Renal pelvis (tissue), 12 donors: ENCODE data around the gene INPP5F. TPM values are rescaled to one million over a fixed set of nuclear protein-coding genes. Genes with fewer than 3 reads are reported as not detected.

ENCODE experiments used
- DNase-seq: peaks from one replicate; pipeline ENCODE4 v3.0.0-alpha.2; 2013
- long read RNA-seq, 16 experiments: transcript quantifications; one replicate each; lab custom pipeline, GENCODE V29; 2026
- polyA plus RNA-seq, 3 donors: library from polyadenylated mRNA; unstranded; fragments of 120-200 nt; gene quantifications; one replicate each; pipeline ENCODE4 v1.2.1, GENCODE V29; 2013; ENCODE audit not compliant: insufficient read length in 3 of 3

Gene INPP5F, protein sequence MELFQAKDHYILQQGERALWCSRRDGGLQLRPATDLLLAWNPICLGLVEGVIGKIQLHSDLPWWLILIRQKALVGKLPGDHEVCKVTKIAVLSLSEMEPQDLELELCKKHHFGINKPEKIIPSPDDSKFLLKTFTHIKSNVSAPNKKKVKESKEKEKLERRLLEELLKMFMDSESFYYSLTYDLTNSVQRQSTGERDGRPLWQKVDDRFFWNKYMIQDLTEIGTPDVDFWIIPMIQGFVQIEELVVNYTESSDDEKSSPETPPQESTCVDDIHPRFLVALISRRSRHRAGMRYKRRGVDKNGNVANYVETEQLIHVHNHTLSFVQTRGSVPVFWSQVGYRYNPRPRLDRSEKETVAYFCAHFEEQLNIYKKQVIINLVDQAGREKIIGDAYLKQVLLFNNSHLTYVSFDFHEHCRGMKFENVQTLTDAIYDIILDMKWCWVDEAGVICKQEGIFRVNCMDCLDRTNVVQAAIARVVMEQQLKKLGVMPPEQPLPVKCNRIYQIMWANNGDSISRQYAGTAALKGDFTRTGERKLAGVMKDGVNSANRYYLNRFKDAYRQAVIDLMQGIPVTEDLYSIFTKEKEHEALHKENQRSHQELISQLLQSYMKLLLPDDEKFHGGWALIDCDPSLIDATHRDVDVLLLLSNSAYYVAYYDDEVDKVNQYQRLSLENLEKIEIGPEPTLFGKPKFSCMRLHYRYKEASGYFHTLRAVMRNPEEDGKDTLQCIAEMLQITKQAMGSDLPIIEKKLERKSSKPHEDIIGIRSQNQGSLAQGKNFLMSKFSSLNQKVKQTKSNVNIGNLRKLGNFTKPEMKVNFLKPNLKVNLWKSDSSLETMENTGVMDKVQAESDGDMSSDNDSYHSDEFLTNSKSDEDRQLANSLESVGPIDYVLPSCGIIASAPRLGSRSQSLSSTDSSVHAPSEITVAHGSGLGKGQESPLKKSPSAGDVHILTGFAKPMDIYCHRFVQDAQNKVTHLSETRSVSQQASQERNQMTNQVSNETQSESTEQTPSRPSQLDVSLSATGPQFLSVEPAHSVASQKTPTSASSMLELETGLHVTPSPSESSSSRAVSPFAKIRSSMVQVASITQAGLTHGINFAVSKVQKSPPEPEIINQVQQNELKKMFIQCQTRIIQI
- polyA plus RNA-seq: 10 to 100 TPM; 52.0 to 55.0 (median 53.5) TPM
- long read RNA-seq, donor 1, transcript INPP5F-202 (6 exons, 3,704 nt): major isoform, 12 of 12 reads
- long read RNA-seq, donor 1, partial matches to known transcripts: 0 of 12 reads
- long read RNA-seq, donor 1, other reads (novel, unspliced or antisense): 0 of 12 reads
- long read RNA-seq, donor 2, full-length matches to known transcripts: 6 of 6 reads
- long read RNA-seq, donor 2, partial matches to known transcripts: 0 of 6 reads
- long read RNA-seq, donor 2, other reads (novel, unspliced or antisense): 0 of 6 reads
- long read RNA-seq, donor 3, full-length matches to known transcripts: 2 of 2 reads
- long read RNA-seq, donor 3, partial matches to known transcripts: 0 of 2 reads
- long read RNA-seq, donor 3, other reads (novel, unspliced or antisense): 0 of 2 reads
- long read RNA-seq, donor 4, full-length matches to known transcripts: 9 of 29 reads
- long read RNA-seq, donor 4, partial matches to known transcripts: 20 of 29 reads
- long read RNA-seq, donor 4, other reads (novel, unspliced or antisense): 0 of 29 reads
- long read RNA-seq, donor 5, transcript INPP5F-202 (6 exons, 3,704 nt): major isoform, 6 of 6 reads
- long read RNA-seq, donor 5, partial matches to known transcripts: 0 of 6 reads
- long read RNA-seq, donor 5, other reads (novel, unspliced or antisense): 0 of 6 reads
- long read RNA-seq, donor 6, full-length matches to known transcripts: 13 of 13 reads
- long read RNA-seq, donor 6, partial matches to known transcripts: 0 of 13 reads
- long read RNA-seq, donor 6, other reads (novel, unspliced or antisense): 0 of 13 reads
- long read RNA-seq, donor 7, full-length matches to known transcripts: 7 of 7 reads
- long read RNA-seq, donor 7, partial matches to known transcripts: 0 of 7 reads
- long read RNA-seq, donor 7, other reads (novel, unspliced or antisense): 0 of 7 reads
- long read RNA-seq, donor 8, full-length matches to known transcripts: 8 of 8 reads
- long read RNA-seq, donor 8, partial matches to known transcripts: 0 of 8 reads
- long read RNA-seq, donor 8, other reads (novel, unspliced or antisense): 0 of 8 reads
- long read RNA-seq, donor 9, transcript INPP5F-202 (6 exons, 3,704 nt): major isoform, 5 of 6 reads
- long read RNA-seq, donor 9, partial matches to known transcripts: 0 of 6 reads
- long read RNA-seq, donor 9, other reads (novel, unspliced or antisense): 0 of 6 reads
- long read RNA-seq, donor 10, full-length matches to known transcripts: 9 of 9 reads
- long read RNA-seq, donor 10, partial matches to known transcripts: 0 of 9 reads
- long read RNA-seq, donor 10, other reads (novel, unspliced or antisense): 0 of 9 reads
- long read RNA-seq, donor 11, partial matches to known transcripts: 0 of 5 reads
- long read RNA-seq, donor 11, other reads (novel, unspliced or antisense): 0 of 5 reads
- long read RNA-seq, donor 12, full-length matches to known transcripts: 6 of 11 reads
- long read RNA-seq, donor 12, partial matches to known transcripts: 5 of 11 reads
- long read RNA-seq, donor 12, other reads (novel, unspliced or antisense): 0 of 11 reads
- long read RNA-seq, donor 13, partial matches to known transcripts: 0 of 4 reads
- long read RNA-seq, donor 13, other reads (novel, unspliced or antisense): 0 of 4 reads
- long read RNA-seq, donor 14: 0 reads
- long read RNA-seq, donor 15, full-length matches to known transcripts: 10 of 10 reads
- long read RNA-seq, donor 15, partial matches to known transcripts: 0 of 10 reads
- long read RNA-seq, donor 15, other reads (novel, unspliced or antisense): 0 of 10 reads
- long read RNA-seq, donor 16, full-length matches to known transcripts: 11 of 11 reads
- long read RNA-seq, donor 16, partial matches to known transcripts: 0 of 11 reads
- long read RNA-seq, donor 16, other reads (novel, unspliced or antisense): 0 of 11 reads

DNA sequence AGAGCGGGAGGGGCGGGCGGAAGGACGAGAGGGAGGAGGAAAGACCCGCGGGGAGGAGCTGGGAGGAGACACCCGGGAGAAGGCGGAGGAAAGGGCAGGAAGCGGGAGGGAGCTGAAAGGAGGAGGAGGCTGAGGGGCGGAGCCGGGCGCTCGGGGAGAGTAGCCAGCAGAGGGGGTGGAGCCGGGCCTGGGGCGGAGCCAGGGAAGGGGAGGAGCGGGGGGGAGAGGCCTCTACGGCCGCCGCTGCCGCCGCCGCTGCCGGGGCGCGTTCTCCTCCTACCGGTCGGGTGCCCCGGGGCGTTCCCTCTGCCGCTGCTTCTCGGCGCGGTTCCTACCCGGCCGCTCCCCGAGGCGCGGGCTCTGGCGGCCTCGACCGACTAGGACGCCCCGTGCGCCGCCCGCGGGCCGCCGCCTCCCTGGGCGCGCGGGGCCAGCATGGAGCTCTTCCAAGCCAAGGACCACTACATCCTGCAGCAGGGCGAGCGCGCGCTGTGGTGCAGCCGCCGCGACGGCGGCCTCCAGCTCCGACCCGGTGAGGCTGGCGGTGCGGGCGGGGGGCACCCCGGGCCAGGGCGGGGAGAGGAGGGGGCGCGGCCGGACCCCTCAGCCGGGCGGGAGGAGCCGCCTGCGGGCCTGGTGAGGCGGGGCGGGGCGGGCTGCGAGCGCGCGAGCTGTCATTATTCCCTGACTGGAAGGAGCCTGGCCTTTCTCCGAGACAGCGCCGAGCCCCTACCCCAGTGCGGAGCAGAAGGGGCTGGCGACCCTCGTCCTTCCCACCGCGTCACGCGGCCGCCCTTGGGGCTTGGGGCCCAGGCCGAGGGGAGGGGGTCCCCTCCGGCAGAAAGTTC lies at the start of gene INPP5F:
TSS of gene INPP5F (plus strand) at position 223 of the 848 bp plus-strand sequence. CDS start at position 436, 213 bp downstream.
- peak; percentile 99 for DNase-seq

DNA sequence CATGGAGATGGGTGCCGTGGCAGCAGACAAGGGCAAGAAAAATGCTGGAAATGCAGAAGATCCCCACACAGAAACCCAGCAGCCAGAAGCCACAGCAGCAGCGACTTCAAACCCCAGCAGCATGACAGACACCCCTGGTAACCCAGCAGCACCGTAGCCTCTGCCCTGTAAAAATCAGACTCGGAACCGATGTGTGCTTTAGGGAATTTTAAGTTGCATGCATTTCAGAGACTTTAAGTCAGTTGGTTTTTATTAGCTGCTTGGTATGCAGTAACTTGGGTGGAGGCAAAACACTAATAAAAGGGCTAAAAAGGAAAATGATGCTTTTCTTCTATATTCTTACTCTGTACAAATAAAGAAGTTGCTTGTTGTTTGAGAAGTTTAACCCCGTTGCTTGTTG lies 48.7 kb upstream of the INPP5F start:
- no peak for DNase-seq

DNA sequence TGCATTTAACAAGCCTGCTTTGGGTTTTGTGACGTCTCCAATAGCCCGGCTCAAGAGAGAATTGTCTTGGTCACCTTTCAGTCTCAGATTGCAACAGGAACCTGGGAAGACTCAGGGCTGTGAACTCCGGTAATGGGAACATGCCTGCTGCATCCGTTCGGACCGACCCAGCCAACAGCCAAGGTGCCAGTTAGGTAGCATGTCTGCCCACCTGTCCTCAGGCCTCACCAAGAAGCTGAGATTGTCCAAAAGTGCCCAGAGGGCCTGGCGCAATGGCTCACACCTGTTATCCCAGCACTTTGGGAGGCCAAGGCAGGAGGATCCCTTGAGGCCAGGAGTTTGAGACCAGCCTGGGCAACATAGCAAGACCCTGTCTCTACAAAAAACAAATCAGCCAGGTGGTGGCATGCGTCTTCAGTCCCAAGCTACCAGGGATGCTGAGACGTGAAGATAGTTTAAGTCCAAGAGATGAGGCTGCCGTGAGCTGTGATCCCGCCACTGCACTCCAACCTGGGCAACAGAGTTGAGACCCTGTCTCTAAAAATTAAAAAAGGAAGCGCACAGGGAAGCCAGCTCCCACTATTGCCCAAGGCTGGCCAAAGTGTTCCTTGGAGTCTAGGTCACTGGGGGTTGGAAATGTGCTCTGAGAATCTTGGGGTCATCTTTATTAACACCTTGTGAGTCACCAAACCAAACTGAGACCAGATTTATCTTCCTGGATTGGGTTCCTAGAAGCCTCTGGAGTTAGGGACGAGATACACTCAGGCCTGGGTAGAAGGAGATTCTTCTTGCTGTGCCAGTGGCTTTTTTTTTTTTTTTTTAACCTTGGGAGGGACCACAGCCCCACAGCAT lies 47.7 kb upstream of the INPP5F start:
- no peak for DNase-seq

DNA sequence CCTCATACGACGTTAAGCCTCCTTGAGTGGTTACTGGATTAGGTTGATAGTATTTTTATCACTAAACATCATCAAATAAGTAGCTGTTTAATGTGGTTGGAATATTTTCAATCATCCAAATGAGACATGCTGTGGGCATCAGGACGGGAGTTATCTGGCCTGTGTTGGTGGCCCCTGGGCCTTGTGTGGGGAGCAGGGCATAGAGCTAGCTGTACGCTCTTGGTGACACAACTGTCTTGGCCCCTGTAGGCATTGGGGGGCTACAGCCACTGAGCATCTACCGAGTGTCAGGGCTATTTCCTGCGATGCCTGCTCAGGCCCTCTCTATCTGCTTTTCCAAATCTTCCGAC lies 46.4 kb upstream of the INPP5F start:
- DNase-seq: no peak

DNA sequence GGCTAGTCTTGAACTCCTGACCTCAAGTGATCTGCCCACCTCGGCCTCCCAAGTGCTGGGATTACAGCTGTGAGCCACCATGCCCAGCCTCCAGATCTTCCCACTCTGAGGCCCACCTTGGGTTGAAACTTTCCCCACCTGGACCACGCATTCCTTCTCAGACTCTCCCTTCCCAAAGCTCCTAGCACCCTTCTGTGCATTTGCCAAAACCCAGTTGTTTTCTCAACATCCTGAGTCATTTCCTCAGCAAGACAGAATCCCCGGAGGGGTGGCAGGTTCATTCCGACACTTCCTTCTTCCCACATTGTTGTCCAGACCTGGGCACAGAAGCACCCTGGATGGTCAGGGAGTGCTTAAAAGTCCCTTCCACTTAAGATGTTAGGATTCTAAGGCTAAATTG lies 45.8 kb upstream of the INPP5F start:
- no peak for DNase-seq

DNA sequence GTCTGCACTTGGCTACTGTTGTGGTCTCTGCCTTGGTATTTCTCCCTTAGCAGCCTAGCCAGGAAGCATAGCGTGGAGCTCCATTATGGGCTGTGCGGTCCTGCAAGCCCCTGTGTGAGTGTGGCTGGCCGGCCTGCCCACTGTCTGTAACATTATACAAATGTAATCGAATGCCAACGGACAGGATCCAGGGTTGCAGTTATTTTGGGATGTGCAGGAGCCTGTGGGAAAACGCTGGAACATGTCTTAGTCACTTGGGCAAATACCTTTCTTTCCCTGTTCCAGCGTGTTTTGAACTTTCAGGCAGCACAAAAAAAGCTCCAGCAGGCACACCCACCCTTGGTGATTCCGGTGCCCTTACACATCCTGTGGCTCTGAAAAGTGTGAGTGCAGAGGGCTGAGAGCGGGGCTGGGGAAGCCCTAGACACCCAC lies 45.2 kb upstream of the INPP5F start:
- no peak for DNase-seq

DNA sequence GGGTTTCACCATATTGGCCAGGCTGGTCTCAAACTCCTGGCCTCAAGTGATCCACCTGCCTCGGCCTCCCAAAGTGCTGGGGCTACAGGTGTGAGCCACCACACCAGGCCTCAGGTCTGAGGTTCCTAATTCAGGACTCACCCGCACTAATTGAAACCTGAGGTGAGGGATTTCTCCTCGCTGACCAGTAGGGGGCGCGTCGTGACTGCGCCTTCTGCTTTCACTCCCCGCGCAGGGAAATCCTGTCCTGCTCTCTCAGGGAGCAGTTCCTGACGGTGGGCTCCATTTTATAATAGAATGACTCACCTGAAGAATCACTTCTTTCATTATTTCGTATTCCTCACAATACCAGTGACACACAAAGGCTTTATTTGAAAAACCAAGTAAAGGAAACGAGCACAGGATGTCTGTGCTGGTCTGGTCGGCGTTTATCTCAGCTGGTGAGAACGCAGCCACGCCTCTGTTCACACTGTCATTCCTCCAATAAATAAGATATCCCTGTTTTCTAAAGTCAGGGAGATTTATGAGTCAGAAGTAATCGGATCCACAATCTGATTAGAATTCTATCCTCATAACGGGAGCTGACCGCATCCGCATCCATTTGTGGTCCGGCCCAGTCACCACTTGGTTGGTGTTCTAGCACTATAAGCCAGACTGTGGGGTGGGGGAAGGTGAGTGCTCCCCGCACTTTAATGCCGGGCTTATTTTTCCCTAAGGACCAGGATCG lies 39.2 kb upstream of the INPP5F start:
- DNase-seq: peak; percentile 74

DNA sequence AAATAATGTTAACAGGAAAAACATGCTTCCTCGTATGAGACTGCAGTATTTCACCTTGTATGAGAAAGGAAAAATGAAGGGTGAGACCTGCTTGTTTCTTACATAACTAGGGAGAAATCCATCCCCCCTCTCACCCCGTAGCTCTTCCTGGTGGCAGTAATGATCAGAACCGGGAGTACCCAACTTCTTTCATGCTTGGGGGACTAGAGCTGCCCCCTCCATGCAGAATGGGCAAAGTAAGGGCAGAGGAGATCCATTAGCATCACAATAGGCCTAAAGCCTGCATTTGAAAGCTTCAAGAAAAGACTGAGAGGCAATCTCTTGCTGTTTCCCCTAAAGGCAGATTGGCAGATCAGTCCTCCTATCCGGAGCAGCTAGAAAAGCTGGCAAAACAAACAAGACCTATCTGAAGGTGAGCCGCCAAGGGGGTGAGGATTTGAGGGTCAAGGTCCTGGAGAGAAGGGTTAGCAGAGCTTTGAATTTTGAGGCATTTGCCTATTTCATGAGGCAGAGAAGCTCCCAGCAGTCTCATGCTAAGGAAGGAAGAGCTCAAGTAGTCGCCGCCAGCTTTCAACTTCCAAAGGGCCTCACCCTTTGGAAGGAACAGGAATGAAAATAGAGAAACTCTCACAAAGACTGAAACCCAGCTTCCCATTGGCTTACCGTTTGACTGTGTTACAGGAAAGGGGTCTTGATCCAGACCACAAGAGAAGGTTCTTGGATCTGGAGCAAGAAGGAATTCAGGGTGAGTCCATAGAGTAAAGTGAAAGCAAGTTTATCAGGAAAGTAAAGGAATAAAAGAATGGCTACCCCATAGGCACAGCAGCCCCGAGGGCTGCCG lies 38.4 kb upstream of the INPP5F start:
- DNase-seq: no peak

DNA sequence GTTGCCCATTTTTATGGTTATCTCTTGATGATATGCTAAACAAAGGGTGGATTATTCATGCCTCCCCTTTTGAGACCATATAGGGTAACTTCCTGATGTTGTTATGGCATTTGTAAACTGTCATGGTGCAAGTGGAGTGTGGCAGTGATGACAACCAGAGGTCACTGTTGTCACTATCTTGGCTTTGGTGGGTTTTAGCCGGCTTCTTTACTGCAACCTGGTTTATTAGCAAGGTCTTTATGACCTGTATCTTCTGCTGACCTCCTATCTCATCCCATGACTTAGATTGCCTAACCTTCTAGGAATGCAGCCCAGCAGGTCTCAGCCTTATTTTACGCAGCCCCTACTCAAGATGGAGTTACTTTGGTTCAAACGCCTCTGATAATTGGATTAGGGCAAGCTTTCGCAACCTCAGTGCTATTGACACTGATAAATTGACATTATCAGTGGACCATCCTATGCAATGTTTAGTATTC lies 37.8 kb upstream of the INPP5F start:
- DNase-seq: no peak

DNA sequence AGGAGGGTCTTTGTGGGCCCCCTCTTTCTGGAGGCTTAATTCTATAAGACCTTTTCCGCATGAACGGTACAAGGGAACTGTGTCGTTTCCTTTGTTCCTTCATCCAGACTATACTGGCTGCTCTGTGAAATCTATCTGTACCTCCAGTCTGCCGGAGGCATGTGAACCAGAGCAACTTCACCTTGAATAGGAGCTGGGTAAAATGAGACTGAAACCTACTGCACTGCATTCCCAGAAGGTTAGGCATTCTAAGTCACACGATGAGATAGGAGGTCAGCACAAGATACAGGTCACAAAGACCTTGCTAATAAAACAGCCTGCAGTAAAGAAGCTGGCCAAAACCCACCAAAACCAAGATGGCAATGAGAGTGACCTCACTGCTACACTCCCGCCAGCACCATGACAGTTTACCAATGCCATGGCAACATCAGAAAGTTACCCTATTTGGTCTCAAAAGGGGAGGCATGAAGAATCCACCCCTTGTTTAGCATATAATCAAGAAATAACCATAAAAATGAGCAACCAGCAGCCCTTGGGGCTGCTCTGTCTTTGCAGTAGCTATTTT lies 36.8 kb upstream of the INPP5F start:
- DNase-seq: no peak

DNA sequence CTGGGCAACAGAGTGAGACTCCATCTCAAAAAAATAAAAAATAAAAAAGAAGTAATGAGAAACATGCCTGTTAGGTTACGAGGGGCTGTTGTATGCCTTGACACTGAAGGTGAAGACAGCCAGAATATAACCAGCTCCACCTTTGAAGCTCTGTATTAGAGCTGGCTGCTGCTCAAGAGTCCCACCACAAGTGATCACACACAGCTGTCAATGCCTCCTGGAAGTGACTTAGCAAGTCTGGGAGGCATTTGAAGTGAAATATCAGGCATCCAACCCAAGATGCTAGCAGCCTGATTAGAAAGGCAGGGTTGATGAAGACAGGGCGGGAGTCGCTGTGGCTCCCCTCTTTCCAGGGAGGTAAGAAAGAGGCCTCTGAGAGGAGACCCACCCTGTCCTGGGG lies 34.1 kb upstream of the INPP5F start:
- DNase-seq: no peak

DNA sequence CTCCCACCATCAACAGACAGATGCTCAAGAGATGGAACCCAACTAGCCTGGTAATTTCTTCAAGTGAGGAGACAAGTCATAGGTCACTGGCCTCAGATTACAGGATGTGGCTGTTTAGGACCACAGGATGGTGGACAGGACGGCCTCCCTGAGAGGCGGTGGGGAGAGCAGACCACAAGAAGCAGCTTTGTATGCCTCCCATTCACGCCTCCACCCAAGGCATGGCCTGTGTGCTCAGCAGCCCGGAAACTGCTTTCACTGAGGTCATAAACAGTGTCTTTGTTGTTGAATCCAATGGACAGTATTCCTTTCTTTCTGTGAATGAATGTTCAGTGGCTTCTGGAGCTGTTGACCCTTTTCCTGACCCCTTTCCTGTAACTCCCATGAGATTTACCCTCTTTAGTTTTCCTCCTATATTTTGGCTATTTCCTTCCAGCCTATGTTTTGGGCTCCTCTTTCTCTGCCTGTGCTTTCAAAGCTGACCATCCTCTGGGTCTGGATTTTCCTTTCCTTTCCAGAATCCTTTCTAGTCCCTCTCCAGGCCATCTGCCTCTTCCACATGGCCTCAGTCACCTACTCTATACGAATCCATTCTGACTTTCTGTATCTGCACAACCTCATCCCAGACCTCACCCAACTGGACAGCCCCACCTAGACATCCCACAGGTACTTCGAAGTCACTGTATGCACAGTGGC lies 32.4 kb upstream of the INPP5F start:
- no peak for DNase-seq

DNA sequence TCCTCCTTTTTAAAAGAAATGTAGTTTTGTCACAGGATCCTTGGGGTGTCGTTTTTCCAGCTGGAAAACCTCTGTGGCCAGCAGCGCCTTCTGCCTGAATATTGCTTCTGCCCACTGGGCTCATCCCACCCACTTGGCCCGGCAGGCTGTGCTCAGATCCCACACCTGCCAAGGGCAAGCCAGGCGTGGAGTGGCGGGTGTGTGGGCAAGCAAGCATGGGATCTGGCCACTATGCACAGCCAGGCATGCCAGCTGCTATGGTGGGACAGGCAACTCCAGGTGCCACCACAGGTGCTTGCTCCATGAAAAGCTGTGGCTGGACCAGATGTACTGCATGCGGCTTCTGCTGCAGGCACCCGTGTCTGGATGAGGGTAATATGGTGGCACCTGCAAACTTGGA lies 31.2 kb upstream of the INPP5F start:
- no peak for DNase-seq
